A204.1 (cell line): Measurements from ENCODE around the gene AMBRA1.

ENCODE experiments used
- FAIRE-seq: peaks from 2 replicates; lab custom pipeline; 2012; peaks lifted over from hg19 to GRCh38; lab: Jason Lieb, UNC

AMBRA1 gene

GRCh38 chr11:46565232-46565840, 28.5 kb downstream of the AMBRA1 start:
- FAIRE-seq = no peak

DNA sequence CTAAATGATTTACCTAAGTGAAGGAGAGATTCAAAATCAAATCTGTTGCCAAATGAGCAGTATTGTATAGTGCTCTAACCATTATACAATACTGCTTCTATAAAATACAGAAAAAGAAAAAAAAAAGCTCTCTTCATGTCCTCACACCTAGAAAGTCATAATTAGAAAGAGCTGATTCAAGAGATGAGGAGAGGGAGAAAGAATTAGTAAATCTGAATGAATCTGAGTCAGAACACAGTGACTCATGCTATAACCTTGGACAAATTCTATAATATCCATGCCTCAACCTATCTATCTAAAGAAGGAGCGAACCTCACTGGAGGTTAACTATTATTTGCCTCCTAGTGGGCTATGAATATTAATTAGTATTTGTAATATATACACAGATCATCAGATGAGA, 29.4 kb downstream of the AMBRA1 start:
- no peak for FAIRE-seq

GRCh38 chr11:46562527-46562926, 31.3 kb downstream of the AMBRA1 start:
- no peak for FAIRE-seq

DNA sequence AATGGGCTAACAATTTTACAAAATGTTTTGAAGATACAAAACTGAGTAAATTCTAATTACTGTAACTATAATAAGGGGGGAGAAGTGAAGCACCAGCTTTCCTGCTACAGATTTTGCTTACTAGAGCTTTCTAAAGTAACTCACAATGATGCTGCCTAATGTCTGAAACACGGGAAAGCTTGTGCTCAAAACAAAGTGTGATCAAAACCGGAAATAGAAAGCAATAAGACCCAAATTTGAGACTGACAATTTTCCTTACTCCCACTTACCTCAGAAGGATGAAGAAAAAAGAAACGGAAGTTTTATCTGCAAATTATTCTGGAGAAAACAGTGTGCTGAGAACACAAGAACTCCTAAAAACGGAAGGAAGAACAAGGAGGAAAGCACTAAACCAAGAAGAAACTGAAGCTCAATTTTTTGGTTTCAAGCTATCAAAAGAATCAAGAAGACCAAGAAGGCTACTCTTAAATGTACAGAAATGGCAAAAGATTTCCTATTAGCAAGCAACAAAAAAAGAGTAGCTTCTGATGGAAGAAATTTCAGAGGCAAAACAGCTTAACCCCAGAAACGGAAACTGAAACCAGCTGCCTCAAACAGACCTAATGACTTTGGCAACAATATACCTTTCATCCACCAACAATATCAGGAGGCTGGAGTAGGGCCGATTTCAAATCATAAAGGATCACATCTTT, 33.4 kb downstream of the AMBRA1 start:
- no peak for FAIRE-seq

GRCh38 chr11:46559815-46560214, 34.0 kb downstream of the AMBRA1 start:
- no peak for FAIRE-seq

GRCh38 chr11:46557684-46558151, 36.1 kb downstream of the AMBRA1 start:
- FAIRE-seq = no peak

DNA sequence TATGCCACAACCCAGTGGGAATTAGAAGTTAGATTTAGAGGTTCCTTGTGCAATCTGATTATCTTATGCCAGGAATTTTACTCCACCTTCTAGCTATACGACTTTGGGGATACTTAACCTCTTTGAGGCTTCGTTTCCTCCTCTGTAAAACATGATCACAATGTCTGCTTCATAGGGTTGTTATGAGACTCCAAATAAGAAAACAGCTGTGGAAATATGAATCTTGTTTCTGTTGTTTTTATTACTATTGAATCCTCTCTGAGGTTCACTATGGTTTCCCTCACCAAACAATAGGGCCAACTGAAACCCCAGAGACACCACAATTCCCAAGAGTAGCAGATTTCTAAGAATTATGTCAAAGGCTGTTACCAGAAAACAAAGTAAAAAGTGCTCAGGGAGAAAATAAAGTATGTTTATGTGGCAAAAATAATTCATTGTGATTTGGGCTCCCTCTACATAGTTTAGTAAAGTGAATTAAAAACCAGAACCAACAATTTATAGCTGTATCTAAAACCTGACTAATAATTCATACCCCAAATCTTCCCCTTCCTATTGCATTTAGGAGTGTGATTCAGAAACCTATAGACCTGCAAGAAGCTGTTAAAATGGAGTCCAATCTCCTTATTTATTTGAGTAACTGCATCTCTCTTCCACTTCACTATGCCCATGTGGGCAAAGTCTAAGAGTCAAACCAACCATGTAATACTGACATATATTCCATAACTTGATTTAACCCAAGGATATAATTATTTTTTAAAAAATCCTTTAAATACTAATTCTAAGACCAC, 38.4 kb downstream of the AMBRA1 start:
- FAIRE-seq = no peak

GRCh38 chr11:46554213-46555147, 39.3 kb downstream of the AMBRA1 start:
- FAIRE-seq = no peak

DNA sequence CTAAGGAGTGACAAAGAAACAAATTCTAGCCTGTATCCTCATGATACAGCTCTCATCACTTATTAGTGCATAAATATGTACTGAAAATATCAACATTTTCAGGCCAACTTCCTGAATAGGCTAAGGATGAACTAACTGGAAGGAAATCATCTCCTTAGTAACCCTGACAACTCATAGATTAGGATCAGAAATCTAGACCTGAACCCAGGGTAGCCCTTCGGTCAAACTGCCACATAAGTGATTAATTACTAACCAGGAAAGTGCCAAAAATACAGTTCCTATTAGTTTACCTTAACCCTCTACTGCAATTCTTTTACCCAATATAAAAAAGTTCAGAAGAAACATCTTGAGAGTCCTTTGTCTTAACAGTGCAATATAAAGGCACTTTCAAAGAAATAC, 40.0 kb downstream of the AMBRA1 start:
- no peak for FAIRE-seq

- no peak for FAIRE-seq
Measured at GRCh38 chr11:46551261-46551660, 42.6 kb downstream of the AMBRA1 start.

DNA sequence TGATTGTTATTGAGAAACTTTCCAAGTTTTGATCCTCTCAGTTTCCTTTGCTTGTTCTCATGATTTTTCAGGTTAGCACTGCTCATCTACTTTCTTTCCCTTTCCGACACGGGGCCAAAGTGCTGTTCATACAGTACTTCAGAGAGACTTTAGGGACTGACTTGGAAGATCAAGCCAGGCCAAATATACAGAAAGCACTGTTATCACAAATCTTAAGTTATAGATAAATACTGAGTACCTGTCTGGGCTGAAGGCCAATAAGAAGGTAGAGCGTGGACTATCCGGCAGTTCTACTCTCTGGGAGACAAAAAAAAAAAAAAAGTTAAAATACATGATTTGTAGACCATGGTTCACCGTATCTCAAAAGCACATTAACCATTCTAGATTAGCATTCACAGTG, 46.2 kb downstream of the AMBRA1 start:
- FAIRE-seq = no peak

DNA sequence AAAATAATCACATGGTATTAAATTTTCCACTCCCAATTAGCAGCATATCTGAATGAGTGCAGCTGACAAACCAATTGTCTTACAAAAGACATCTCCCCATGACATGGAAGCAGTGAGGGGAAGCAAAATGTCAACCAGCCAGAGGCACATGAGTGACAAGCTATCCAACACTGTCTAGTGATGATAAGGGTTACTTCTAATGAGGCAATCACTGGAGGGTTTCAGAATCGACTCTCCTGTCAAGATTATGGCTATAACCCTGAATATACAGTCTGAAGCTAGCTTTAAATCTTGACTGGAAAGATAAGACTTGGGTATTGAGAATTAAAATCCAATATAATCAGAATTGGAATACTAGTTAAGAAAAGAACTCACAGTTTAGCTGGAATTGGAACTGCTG, 50.3 kb downstream of the AMBRA1 start:
- no peak for FAIRE-seq

- no peak for FAIRE-seq
Measured at GRCh38 chr11:46541593-46542371, 52.0 kb downstream of the AMBRA1 start.

DNA sequence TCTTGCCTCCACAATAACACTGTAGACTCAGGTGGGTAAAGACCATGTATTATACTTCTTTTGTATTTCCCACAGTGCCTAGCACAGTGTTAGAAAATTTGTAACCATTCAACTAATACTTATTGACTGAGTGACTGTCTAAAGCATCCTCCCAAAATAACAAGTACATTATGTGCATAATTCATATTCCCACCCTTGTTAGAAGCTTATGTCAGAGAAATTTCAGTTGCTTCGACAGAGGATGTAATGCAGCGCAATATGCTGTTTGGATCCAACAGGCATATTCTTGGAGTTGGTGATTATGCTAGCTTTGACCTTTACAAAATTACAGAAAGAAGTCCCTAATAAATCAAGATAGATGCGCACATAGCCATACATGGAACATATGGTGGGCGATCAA, 53.0 kb downstream of the AMBRA1 start:
- FAIRE-seq = no peak

GRCh38 chr11:46537537-46538295, 56.1 kb downstream of the AMBRA1 start:
- FAIRE-seq = peak; percentile 39

GRCh38 chr11:46537121-46537520, 56.7 kb downstream of the AMBRA1 start:
- no peak for FAIRE-seq

GRCh38 chr11:46535688-46536087, 58.1 kb downstream of the AMBRA1 start:
- no peak for FAIRE-seq

DNA sequence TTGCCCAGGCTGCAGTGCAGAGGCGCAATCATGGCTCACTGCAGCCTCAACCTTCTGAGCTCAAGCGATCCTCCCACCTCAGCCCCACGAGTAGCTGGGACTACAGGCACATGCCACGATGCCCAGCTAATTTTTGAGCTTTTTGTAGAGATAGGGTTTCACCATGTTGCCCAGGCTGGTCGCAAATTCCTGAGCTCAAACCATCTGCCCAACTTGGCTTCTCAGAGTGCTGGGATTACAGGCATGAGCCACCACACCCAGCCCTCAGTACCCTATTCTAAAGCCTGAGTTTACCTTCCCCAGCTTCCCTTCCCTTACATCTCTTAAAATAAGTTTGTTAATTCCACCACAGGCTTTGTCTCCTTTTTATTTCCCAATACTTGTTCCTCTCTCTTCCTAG, 59.1 kb downstream of the AMBRA1 start:
- no peak for FAIRE-seq

- FAIRE-seq = no peak
Measured at GRCh38 chr11:46533396-46534100, 60.3 kb downstream of the AMBRA1 start.
